ENCODE results near the gene DDAH1.

DNA sequence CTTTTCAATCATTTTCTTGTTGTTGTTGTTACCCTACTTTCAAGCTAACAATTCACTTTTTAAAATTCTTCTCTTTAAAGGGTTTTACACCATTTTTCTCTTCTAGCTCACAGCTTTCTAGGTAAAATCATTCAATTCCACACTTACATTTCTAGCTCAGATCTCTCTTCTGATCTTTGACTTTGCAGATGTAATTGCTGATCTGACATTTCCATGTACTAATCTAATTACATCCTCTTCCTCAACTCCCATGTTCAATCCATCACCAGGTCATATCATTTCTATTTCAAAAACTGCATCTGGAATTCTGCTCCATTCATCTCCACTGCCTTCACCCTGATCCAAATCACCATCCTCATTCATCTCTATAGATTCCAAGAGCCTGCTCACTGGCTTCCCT is 191.6 kb downstream of the DDAH1 start:
- no peak for TF ChIP-seq POLR2A (IDR thresholded peaks at IDR 0.05)
- TF ChIP-seq, protein P1, sequence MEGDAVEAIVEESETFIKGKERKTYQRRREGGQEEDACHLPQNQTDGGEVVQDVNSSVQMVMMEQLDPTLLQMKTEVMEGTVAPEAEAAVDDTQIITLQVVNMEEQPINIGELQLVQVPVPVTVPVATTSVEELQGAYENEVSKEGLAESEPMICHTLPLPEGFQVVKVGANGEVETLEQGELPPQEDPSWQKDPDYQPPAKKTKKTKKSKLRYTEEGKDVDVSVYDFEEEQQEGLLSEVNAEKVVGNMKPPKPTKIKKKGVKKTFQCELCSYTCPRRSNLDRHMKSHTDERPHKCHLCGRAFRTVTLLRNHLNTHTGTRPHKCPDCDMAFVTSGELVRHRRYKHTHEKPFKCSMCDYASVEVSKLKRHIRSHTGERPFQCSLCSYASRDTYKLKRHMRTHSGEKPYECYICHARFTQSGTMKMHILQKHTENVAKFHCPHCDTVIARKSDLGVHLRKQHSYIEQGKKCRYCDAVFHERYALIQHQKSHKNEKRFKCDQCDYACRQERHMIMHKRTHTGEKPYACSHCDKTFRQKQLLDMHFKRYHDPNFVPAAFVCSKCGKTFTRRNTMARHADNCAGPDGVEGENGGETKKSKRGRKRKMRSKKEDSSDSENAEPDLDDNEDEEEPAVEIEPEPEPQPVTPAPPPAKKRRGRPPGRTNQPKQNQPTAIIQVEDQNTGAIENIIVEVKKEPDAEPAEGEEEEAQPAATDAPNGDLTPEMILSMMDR (IDR thresholded peaks at IDR 0.05), result no peak

Data from breast epithelium (tissue), 3 donors.